AG10803 (cell line): ENCODE measurements around the gene ZNF630.
"Not testable (repeated sequence)": the region's sequence is repeated elsewhere in the genome, so short reads cannot be mapped to it uniquely, and the experiment has no call there.

ENCODE experiments used
- DNase-seq: peaks from one replicate; pipeline ENCODE4 v3.0.0; 2010; ENCODE audit warnings: low read depth
- H3K4me3 ChIP-seq: 2 replicates; pipeline ENCODE4 v1.5.1; 2011; ENCODE audit warnings: mild to moderate bottlenecking, low read length, control low read depth
- TF ChIP-seq, protein P1 (sequence below): conservative IDR thresholded peaks from 2 replicates; pipeline ENCODE4 v1.5.1; 2011; ENCODE audit warnings: mild to moderate bottlenecking, low read length, control low read depth, inconsistent platforms

Gene ZNF630

DNA sequence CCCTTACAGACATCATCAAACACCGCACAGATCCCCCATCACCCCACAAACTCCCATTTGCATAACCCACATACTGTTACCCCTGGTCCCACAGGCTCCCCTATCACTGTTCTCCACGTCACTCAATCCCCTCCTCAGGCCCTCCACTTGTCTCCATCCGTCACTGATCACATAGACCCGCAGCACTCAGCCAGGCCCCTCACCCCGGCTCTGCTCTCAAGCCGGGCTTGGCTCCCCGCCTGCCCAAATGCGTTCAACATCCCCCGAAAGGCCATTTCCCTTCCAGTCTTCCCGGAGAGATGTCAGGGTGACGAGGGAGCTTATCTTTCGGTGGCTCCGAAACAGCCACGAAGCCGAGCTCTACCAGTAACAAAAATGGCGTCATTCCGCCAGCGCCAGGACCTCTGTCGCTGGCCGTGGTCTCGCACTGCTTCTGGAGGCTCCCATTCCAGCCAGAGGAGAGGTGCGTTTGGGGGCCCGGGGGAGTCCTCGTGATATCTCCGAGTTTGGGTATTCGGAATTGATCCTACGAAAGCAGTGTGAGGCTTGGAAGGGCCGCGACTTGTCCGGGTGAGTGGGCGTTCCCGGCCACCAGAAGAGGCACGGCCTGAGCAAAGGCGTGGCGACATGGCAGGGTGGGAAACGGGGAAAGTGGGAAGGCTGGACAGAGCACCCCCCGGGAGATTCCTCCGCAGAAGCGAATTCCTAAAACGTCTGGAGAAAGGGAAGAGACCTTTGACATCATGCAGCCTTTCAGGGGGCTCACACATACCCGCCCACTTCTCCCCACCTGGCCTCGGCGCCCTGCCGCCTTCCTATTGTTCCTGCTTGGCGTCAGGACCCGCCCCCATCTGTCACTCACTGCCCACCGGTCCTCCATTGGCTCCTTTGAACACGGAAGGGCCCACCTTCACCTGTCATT is at the start of gene ZNF630:
TSS of gene ZNF630 (minus strand) at position 577 of the 922 bp plus-strand sequence. CDS start 4,754 bp downstream, outside the sequence.
- TF ChIP-seq, protein P1, sequence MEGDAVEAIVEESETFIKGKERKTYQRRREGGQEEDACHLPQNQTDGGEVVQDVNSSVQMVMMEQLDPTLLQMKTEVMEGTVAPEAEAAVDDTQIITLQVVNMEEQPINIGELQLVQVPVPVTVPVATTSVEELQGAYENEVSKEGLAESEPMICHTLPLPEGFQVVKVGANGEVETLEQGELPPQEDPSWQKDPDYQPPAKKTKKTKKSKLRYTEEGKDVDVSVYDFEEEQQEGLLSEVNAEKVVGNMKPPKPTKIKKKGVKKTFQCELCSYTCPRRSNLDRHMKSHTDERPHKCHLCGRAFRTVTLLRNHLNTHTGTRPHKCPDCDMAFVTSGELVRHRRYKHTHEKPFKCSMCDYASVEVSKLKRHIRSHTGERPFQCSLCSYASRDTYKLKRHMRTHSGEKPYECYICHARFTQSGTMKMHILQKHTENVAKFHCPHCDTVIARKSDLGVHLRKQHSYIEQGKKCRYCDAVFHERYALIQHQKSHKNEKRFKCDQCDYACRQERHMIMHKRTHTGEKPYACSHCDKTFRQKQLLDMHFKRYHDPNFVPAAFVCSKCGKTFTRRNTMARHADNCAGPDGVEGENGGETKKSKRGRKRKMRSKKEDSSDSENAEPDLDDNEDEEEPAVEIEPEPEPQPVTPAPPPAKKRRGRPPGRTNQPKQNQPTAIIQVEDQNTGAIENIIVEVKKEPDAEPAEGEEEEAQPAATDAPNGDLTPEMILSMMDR = no peak
- peak; percentile 2 for DNase-seq
- H3K4me3 ChIP-seq = peak within 1 kb of the TSS; percentile 64

DNA sequence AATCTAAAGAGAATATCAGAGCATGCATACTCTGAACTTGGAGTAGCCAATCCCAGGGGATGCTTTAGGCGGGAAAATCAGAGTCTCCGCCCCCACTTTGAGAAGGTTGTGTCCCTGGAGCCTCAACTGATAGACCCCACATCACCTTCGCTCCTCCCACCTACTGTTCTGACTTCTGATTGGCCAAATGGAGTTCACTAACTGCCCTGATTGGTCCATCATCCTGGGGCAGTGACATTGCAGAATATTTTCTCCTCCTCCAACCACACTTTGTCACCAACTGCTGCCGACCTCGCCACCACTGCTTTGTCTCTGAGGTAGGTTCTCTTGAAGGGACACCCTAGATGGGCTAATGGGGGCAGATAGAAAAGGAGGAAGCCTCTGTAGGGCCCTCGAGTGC is 36.3 kb upstream of the ZNF630 start:
- no peak for DNase-seq
- no peak overlapping the region for H3K4me3 ChIP-seq
- TF ChIP-seq, protein P1 = no peak

DNA sequence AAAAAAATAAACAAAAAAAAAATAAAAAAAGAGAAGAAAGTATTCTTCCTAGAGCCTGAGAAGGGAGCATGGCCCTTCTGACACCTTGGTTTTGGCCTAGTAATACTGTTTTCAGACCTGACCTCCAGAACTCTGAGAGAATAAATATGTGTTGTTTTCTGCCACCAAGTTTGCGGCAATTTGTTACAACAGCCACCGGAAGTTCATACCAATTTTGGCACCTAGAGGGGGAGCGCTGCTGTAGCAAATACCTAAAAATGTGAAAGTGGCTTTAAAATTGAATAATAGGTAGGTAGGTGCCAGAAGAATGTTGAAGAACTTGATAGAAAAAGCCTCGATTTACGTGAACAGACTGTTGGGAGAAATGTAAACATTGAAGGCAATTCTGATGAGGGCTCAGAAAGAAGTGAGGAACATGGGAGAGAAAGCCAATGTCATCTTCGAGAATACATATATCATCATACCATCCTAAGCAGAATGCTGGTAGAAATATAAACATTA is 31.5 kb upstream of the ZNF630 start:
- TF ChIP-seq, protein P1 = no peak
- no peak overlapping the region for H3K4me3 ChIP-seq
- no peak for DNase-seq

DNA sequence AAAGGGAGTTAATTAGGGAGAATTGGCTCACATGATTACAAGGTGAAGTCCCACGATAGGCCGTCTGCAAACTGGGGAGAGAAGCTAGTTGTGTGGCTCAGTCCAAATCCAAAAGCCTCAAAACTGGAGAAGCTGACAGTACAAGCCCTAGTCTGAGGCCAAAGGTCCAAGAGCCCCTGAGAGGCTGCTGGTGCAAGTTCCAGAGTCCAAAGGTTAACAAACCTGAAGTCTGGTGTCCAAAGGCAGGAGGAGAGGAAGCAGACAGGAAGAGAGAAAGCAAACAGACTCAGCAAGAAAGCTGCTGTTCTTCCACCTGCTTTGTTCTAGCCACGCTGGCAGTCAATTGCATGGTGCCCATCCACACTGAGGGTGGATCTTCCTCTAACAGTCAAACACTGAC is 30.0 kb upstream of the ZNF630 start:
- DNase-seq = no peak
- TF ChIP-seq, protein P1 = no peak

DNA sequence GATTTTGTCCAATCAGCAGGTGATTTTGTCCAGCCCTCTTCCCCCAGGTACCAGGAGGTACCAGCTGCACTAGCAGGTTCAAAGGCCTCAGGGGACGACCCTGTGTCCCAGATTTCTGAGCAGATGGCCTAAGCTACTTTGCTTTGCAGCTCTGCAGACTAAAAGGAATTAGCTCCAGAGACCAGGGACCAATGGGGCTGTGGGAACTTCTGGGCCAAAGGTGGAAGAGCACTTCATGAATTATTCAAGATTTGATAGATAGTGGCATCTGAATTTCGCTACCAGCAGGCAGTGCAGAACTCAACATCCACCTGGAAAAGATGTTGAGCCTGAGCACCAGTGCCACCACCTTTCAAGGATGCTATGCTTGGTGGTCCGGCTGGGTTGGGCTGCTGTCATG is 21.1 kb upstream of the ZNF630 start:
- DNase-seq, H3K4me3 ChIP-seq: not testable (repeated sequence)

More for the DNA sequence above, 30.0 kb upstream of the ZNF630 start:
- H3K4me3 ChIP-seq = no peak overlapping the region

DNA sequence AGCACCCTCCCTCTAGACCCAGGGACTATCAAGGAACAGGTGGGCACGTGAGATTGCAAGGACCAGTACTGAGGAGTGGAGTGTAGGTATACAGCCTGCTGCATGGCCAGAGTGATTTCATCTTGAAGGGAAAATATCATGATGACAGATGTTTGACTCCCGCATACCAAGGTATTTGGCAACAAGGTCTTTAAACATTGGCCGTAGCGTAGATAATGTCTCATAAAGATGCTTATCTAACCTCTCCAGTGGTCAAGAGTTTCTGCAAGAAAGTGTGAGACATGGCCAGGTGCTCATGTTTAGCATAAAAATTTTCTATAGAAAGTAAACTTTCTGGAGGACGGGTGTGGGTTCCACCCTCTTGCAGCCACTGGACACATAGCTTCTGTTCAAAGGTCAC is 18.7 kb upstream of the ZNF630 start:
- DNase-seq = no peak
- TF ChIP-seq, protein P1 = no peak
- no peak overlapping the region for H3K4me3 ChIP-seq

DNA sequence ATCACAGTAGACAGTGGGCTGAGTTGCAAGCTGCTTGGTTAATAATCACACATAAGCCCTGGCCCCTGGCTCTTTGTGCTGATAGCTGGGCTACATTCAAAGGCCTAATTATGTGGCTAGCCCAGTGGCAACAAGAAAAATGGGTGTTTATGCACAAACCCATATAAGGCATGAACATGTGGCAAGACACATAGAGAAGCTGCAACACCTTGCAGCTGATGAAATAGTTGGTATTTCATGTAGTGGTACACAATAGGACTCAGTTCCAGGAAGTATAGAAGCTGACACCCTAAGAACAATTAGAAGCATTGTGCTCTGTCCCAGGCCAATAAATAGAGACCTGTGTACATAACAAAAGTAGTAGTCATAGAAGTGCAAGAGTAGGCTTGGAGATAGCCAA is 14.6 kb upstream of the ZNF630 start:
- peak; percentile 11 for DNase-seq
- TF ChIP-seq, protein P1 = no peak
- no peak overlapping the region for H3K4me3 ChIP-seq
